Erythroblast (primary cell): ENCODE measurements around the gene NFIA.

Experiments used
- DNase-seq, 2 experiments: peaks; one replicate each; lab custom pipeline; 2025; lab: John Stamatoyannopoulos, UW
- GATA1 ChIP-seq: IDR thresholded peaks from 2 replicates; pipeline ENCODE4 v1.6.1; 2011; ENCODE audit warnings: low read depth, mild to moderate bottlenecking, control low read depth, low read length, moderate library complexity
- POLR2A ChIP-seq: IDR thresholded peaks from 2 replicates; pipeline ENCODE4 v1.6.1; 2011; ENCODE audit warnings: mild to moderate bottlenecking, low read length

NFIA gene

DNA sequence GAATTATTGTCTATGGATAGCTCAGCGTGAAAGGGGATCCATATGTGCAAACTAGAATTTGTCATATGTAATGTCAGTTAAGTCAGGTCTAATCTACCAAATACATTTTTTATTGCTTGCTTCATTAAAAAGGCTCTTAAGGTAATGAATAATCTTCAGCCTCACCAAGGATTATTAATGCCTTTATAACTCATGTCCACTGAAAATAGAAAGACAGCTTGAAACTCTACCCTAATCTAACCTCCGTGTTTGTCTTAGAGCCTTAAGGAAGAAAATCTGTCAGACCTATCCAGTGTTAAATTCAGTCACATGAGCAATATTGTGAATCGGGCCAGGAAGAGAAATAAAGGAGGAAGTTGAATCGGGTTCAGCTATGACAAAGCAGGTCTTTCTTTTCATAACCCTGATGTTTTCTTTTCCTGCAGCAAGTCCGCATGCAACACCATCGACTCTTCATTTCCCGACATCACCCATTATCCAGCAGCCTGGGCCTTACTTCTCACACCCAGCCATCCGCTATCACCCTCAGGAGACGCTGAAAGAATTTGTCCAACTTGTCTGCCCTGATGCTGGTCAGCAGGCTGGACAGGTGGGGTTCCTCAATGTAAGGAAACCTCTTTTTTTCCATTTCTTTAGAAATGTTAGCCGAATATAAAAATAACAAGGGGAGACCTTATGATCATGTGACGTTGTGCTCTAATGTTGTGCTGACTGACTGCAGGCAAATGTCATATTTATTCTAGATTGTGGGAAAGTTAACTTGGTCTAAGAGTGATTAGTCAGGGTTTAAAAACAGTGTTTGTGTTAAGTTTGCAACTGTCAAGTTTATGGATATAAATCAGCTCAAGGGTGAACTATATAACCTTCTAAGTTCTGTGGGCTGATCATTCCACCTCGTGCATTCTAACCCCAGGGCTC lies 321.6 kb downstream of the NFIA start:
- no peak for DNase-seq
- TF ChIP-seq GATA1, result no peak
- TF ChIP-seq POLR2A, result no peak

DNA sequence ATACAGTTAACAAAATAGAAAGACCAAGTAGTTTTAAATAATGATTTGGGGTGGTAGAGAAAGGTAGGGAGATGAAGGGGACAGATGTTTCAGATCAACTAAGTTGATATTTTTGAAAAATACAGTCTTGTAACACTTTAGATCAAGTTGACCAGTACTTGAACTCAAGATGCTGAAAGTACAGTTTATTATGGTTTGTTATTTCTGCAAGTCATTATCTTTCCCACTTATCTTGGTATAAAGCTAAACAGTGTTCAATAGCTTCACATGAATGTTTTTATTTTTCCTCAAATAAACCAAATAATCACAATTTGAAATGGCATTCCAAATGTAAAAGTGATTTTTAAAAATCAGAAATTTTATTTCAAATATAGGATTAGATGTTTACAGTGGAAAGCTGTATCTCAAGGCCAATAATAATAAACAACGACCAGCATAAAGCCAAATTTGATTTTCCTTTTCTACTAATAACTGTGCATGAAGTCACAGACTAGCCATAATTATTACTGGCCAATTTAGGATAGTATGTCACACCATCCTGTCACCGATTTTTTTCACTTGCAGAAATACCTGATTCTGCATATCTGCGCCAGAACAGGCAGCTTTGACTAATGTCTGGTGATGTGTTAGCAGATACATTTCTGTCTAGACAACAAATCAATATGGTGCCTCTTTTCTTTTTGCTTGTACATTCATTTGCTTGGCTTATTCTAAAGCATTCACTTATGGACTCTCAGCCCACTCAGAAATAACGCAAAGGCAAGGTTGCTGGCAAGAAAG lies 322.4 kb downstream of the NFIA start:
- no peak for DNase-seq
- TF ChIP-seq POLR2A (no peak), GATA1 (no peak)

DNA sequence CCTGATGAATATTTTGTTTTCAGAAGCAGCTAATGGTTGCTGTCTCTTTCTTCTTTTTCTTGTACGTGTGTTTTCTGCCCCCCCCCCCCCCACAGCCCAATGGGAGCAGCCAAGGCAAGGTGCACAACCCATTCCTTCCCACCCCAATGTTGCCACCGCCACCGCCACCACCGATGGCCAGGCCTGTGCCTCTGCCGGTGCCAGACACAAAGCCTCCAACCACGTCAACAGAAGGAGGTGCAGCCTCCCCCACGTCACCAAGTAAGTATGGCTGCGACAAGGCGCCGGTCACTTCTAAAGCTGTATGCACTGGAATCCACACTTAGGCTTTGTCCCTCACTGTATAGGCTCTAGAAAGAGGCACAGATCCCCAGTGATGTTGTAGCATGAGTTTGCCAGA lies 324.1 kb downstream of the NFIA start:
- TF ChIP-seq GATA1, result no peak
- no peak for TF ChIP-seq POLR2A

DNA sequence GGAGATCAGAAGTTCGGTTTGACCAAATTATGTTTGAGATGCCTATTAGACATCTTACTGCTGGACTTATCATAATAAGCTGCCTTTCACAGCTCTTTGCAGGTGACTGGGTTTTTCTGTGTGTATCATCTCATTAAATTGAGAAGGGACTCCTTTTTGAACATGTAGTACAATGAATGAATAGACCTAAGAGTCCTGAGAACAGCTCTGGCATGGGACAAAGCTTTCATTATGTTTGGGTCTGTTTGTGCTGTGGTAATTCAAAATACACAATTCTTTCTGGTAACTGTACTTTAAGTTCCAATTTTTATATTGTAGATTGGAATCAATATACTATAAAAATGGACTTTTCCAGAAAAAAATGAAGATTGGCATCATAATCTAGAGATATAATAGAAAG lies 330.2 kb downstream of the NFIA start:
- TF ChIP-seq POLR2A (no peak), GATA1 (no peak)
- no peak for DNase-seq

More for the DNA sequence above, 324.1 kb downstream of the NFIA start:
- DNase-seq, result no peak

DNA sequence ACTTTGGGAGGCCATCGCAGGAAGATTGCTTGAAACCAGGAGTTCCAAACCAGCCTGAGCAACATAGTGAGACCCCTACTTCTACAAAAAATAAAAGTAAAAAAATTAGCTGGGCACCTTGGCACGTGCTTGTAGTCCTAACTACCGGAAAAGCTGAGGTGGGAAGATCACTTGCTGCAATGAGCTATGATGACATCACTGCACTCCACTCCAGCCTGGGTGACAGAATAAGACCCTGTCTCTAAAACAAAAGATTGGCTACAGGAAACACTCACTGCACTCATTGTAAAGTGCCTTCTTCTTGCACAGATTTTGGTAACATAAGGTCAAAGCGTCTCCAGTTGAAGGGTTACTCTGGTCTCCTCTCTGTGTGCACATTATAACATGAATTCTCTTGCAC lies 336.8 kb downstream of the NFIA start:
- DNase-seq, result no peak
- TF ChIP-seq GATA1 (no peak), POLR2A (no peak)

DNA sequence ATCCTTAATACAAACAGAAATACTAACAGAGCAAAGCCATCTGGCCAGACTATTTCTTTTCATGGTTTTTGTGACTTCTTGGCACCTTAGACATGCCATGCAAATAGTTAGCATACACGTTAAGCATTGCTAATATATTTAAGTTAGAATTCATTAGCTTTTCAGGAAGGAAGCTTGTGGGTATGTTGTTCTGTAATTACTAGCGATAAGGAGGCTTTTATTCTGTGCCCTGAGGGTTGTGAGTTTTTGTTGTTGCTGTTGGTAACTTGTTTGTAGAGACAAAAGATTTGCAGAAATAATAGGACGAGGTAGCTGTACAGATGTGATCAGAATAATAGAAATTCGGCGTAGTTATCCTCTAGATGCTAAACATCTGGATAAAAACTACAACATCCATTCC lies 337.3 kb downstream of the NFIA start:
- no peak for DNase-seq
- no peak for TF ChIP-seq GATA1

DNA sequence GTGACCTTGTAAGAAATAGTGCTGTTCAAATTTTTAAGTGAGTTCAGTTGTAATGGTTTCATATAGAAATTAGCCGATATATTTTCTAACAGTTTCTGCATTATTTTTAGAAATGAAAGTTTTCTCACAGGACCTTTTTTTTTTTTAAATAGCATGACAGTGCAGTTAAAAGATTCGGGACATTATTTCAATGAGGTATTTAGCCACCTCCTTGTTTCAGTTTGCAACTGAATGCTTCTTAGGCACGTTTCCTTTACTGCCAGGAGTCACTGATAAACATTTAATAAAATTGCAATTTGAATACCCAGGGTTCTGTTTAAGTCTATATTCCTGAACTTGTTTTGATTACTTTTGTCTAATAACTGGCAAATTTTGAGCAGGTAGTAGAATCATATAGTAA lies 337.9 kb downstream of the NFIA start:
- DNase-seq, result no peak
- TF ChIP-seq GATA1 (no peak), POLR2A (no peak)

DNA sequence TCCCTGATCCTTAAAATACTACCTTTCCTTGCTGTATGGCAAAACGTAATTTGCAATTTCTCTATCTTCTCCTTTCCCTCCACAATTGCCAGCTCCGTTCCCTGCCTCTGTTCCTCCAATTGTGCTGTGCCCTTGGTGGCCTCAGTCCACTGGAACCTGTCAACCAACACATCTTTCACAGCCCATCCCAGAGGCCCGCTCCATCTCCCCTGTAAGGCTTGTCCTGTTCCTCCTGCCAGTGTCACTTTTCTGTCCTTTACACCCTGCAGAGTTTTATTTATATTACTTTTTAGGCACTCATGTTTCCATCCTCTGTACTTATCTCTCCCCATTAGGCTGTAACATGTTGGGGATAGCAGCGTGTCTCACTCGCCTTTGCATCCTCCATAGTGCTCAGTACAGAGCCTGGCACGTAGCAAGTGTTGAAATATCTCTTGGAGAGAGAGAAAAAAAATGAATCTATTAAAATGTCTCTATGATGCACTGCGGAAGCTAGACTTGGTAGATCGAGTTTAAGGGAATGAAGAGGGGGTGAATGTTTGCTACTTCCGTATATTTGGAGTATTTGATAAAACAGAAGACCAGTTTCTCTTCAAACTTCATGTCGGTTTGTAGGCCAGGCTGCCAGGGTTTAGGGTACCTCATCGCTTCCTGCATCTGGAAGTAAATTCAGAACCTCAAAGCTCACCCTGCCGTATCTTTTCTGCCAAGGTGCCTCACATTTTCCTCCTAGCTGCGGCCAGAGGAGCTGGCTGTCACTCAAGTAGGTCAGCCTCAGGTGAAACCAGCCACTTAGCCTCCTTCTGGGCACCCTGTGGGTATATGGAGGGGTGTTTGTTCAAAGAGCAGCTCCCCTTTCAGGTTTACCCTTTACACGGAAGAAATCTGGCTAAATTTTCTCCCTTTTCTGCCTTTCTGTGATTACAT lies 338.8 kb downstream of the NFIA start:
- no peak for DNase-seq
- TF ChIP-seq GATA1 (no peak), POLR2A (no peak)

DNA sequence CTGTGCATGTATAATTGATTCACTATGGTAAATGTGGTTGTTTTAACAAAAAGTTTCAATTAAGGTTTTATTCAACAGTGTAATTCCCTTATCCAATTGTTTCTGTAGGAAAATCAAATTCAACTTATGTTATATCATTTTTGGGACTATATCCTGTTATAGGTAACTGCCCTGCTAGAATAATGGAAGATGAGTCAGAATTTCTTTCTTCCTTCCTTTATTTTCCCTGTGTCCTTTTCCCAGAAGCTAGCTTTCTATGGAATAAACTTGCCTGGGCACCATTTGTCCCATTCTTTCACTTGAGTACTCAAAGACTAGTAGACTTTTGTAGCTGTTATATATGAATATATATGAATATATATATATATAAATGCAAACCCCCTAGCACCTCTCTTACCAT lies 341.3 kb downstream of the NFIA start:
- no peak for TF ChIP-seq POLR2A
- no peak for TF ChIP-seq GATA1
- DNase-seq, result no peak

DNA sequence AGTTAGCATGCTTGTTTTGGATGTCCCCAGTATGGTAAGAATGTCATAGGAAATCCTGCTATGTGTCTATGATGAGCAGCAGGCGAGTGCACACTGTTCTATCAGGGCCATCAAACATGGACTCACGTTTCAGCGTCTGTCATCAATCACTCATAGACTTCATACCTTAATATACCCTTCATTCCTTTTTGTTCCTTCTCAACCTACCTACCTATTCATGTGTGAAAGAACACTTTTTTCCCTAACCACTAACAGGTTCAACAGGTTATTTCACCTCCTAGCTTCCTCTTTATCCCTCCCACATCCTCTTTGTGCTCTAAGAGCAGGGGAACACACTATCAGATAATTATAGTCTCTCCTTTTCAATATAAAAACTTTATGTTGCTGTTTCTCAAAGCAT lies 342.0 kb downstream of the NFIA start:
- DNase-seq, result no peak
- TF ChIP-seq GATA1, result no peak
- no peak for TF ChIP-seq POLR2A

DNA sequence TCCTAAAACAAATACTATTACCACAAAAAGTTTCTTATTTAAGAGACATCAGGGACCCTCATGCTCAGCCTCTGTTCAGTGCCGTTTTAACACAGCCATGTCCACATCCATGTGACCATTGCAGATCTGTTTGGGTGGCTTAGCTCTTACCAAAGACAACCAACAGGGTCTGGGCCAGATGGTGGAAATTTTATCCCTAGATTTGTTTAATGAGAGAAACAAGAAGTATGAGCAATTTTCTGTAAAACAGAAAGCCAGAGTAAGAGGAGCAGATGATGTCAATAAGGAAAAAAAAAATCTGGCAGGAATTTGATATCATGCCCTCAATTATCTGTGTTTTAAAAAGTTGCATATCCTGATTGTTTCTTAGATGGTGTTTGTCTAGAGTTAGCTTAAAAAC lies 342.7 kb downstream of the NFIA start:
- no peak for TF ChIP-seq POLR2A
- no peak for TF ChIP-seq GATA1
- DNase-seq, result no peak

DNA sequence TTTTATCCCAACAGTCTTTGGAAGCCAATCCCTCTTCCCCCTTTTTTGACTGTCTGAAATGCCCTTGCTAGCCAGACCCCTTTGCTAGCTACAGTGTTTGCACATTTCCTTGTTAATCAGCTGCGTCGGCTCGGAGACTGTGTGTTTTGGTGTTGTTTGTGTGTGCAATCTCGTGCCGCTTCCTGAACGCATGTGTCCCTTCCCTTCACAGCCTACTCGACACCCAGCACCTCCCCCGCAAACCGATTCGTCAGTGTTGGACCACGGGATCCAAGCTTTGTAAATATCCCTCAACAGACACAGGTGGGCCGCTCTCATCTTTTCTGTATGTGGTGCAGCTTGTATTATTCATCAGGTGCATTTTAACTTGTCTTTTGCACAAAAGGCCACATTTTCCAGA lies 343.9 kb downstream of the NFIA start:
- no peak for DNase-seq
- TF ChIP-seq GATA1 (no peak), POLR2A (no peak)

DNA sequence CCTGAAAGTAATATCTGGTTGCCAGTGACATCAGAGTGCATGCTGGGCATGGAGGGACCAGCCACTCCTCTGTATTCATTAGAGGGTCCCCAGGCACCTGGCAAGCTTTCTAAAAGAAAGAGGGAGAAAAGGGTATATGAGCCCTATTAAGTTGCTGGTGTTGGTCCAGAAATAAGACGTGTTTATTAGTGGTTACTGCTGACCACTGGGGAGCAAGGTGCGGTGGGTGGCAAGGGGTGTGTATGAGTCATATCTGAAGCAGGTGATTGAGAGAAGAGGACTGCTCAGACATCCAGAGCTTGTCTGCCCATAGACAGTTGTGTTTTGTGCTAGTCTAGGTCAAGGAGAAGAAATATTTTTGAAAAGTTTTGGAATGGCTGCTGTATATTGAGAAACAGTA lies 344.5 kb downstream of the NFIA start:
- DNase-seq, result no peak
- TF ChIP-seq POLR2A (no peak), GATA1 (no peak)

DNA sequence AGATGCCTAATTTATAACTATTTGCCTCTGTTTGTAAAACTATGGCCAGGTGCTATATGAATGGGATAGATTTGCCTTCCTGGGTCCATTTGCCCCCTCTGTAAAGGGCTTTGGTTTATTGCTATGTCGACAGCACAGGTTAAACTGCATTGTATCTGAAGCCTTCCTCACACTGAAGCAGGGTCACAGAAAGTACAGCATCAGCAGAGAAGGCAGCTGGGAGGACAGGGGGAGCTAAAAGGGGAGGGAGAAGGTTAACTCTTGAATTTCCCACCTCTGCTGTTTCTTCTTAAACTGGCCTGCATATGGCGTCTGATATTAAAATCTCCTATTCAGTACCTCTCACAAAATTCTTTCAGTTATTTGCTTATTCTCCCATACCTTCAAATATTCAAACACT lies 345.1 kb downstream of the NFIA start:
- no peak for DNase-seq
- TF ChIP-seq GATA1, result no peak
- TF ChIP-seq POLR2A, result no peak
